Gastrocnemius medialis (tissue), 4 donors: ENCODE data around the gene CMTM2. TPM values are rescaled to one million over a fixed set of nuclear protein-coding genes. Genes with fewer than 3 reads are reported as not detected.

Experiments
- ATAC-seq, 2 donors: fragments of 150-250 bp; one replicate each; pipeline ENCODE4 v1.9.1; 2016
- DNase-seq, 2 donors: peaks; one replicate each; pipeline ENCODE4 v3.0.0-alpha.2; 2019
- H3K27ac ChIP-seq, 4 donors: fragments of 200-600 bp; sonication (generic); 1 replicate in 1 of 4; 2 replicates in 3 of 4; pipeline ENCODE4 v1.5.1; 2016 to 2018; ENCODE audit warnings: mild to moderate bottlenecking in 2 of 4, moderate library complexity in 1 of 4
- H3K27me3 ChIP-seq, 3 donors: fragments of 200-600 bp; sonication (generic) in 2 of 3; 1 replicate in 1 of 3; 2 replicates in 2 of 3; pipeline versions ENCODE4 v1.5.1 to v1.6.0; 2016 to 2019; ENCODE audit warnings: mild to moderate bottlenecking in 1 of 3, moderate library complexity in 1 of 3
- H3K36me3 ChIP-seq, 2 donors: fragments of 200-600 bp; sonication (generic) in 1 of 2; one replicate each; pipeline ENCODE4 v1.5.1; 2017 to 2018
- H3K4me1 ChIP-seq, 2 donors: fragments of 200-600 bp; sonication (generic) in 1 of 2; one replicate each; pipeline ENCODE4 v1.5.1; 2016 to 2017; ENCODE audit warnings: mild to moderate bottlenecking in 2 of 2
- H3K4me3 ChIP-seq, 4 donors: fragments of 200-600 bp; sonication (generic) in 3 of 4; 1 replicate in 1 of 4; 2 replicates in 3 of 4; pipeline ENCODE4 v1.5.1; 2016 to 2019; ENCODE audit warnings: mild to moderate bottlenecking in 2 of 4
- H3K9me3 ChIP-seq, 3 donors: fragments of 200-600 bp; sonication (generic) in 2 of 3; 1 replicate in 1 of 3; 2 replicates in 2 of 3; pipeline ENCODE4 v1.5.1; 2016 to 2019
- POLR2A ChIP-seq, 2 donors: fragments of 450-650 bp; IDR thresholded peaks; one replicate each; pipeline ENCODE4 v1.6.1; 2017; ENCODE audit warnings: antibody characterized with exemption in 2 of 2, mild to moderate bottlenecking in 2 of 2, moderate library complexity in 2 of 2
- in situ Hi-C, 4 donors: fragments of 200-750 bp; cut with MboI; loops; one replicate each; pipeline versions ENCODE4 v1.15.0 to v1.8.0; 2017; ENCODE audit warnings: low sequenced_read_pairs in 4 of 4
- intact Hi-C: fragments of 100-400 bp; cut with DNase I; formaldehyde crosslinking; loops from one replicate; pipeline ENCODE4 v1.15.1; 2023; ENCODE audit warnings: low total_unique reads
- total RNA-seq, 4 donors: library from RNA; depleted of rRNA; stranded (reverse); fragments of >200 nt; gene quantifications; one replicate each; pipeline versions ENCODE4 v1.1.0 to v1.2.3, GENCODE V29; 2016
- TF ChIP-seq, protein P1 (sequence below), 5 experiments: fragments of 450-650 bp in 3 of 5; fragments of 200-600 bp in 2 of 5; sonication (generic) in 2 of 5; IDR thresholded peaks in 4 of 5; conservative IDR thresholded peaks in 1 of 5; 1 replicate in 4 of 5; 2 replicates in 1 of 5; pipeline ENCODE4 v1.5.1; 2016 to 2019; ENCODE audit warnings: antibody characterized with exemption in 5 of 5, mild to moderate bottlenecking in 3 of 5, moderate library complexity in 3 of 5

The CMTM2 gene
- total RNA-seq, 4 donors from 2014 or later = not detected

DNA sequence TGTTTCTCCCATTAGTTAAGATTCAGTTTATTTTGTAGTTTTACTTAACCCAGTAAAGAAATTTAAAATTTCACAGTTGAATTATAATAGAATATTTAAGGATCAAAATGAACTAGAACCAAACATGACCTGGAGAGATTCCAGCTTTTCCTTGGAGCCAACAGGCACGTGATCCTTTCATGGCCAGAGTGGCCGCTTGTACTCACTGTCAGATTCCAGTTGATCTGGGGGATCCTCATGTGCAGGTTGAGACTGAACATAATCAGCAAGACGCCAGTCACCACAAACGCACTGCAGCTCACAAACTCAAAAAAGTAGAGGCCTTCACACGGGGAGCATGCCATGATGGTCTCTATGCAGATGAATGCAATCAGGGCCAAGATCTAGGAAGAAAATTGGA lies 56.9 kb downstream of the CMTM2 start:
- intact Hi-C loops (no loop called here), in situ Hi-C loops (no loop called here)
- H3K36me3 ChIP-seq = no peaks in the 10 kb centered on the region
- no peaks in the 10 kb centered on the region for H3K9me3 ChIP-seq
- ATAC-seq (no peak), DNase-seq (no peak)
- TF ChIP-seq, protein P1, sequence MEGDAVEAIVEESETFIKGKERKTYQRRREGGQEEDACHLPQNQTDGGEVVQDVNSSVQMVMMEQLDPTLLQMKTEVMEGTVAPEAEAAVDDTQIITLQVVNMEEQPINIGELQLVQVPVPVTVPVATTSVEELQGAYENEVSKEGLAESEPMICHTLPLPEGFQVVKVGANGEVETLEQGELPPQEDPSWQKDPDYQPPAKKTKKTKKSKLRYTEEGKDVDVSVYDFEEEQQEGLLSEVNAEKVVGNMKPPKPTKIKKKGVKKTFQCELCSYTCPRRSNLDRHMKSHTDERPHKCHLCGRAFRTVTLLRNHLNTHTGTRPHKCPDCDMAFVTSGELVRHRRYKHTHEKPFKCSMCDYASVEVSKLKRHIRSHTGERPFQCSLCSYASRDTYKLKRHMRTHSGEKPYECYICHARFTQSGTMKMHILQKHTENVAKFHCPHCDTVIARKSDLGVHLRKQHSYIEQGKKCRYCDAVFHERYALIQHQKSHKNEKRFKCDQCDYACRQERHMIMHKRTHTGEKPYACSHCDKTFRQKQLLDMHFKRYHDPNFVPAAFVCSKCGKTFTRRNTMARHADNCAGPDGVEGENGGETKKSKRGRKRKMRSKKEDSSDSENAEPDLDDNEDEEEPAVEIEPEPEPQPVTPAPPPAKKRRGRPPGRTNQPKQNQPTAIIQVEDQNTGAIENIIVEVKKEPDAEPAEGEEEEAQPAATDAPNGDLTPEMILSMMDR (IDR thresholded peaks at IDR 0.05 in 4 of 5, conservative IDR thresholded peaks at IDR 0.05 in 1 of 5) = no peak
- no peak for TF ChIP-seq POLR2A (IDR thresholded peaks at IDR 0.05)
- no peak overlapping the region for H3K27ac ChIP-seq
- H3K27me3 ChIP-seq = no peaks in the 10 kb centered on the region
- H3K4me1 ChIP-seq = no peaks in the 10 kb centered on the region
- H3K4me3 ChIP-seq = no peak overlapping the region

DNA sequence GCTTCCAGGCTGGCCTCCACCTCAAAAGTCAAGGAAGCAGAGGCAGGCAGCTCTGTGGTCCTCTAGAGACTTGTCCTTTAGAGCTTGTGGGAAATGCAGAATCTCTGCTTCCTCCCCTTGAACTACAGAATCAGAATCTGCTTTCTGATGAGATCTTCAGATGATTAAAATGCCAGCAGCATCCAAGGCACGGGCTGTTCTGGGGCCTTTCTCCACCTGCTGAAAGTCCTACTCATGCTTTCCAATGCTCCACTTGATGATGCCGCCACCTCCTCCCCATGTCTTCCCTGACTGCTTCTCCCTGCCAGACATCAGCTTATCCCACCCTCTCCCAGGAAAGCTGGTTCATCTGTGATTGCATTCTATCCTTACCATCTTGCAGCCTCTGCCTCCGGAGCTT lies 58.5 kb downstream of the CMTM2 start:
- no peak for ATAC-seq
- in situ Hi-C loops = no loop called here

More for the DNA sequence above, 58.5 kb downstream of the CMTM2 start:
- Histone ChIP-seq H3K9me3 (no peaks in the 10 kb centered on the region), H3K27ac (no peak overlapping the region), H3K4me3 (no peak overlapping the region), H3K4me1 (no peaks in the 10 kb centered on the region), H3K27me3 (no peaks in the 10 kb centered on the region), H3K36me3 (no peaks in the 10 kb centered on the region)
- intact Hi-C loops = no loop called here
- TF ChIP-seq POLR2A (IDR thresholded peaks at IDR 0.05) = no peak
- TF ChIP-seq, protein P1 (IDR thresholded peaks at IDR 0.05 in 4 of 5, conservative IDR thresholded peaks at IDR 0.05 in 1 of 5) = no peak
- no peak for DNase-seq

Other genes with a start within 250 kb of the CMTM2 start
- 10 to 100 TPM; 24.3 to 37.4 (median 31.7) TPM for gene CDH5, start 212.8 kb upstream of the CMTM2 start, total RNA-seq
- not detected for gene BEAN1, start 152.2 kb upstream of the CMTM2 start, total RNA-seq
- gene TK2, start 29.3 kb upstream of the CMTM2 start, total RNA-seq = 10 to 100 TPM; 10.6 to 22.7 (median 15.5) TPM
- 1 to 10 TPM; 5.8 to 8.5 (median 6.9) TPM for gene CKLF, start 26.9 kb upstream of the CMTM2 start, total RNA-seq
- under 1 TPM in 1 of 4 donors, not detected in 3; 0.31 TPM for gene CMTM1, start 13.0 kb upstream of the CMTM2 start, total RNA-seq
- gene CMTM3, start 25.2 kb downstream of the CMTM2 start, total RNA-seq = 10 to 100 TPM in 1 of 4 donors, 1 to 10 TPM in 3; 2.6 to 11.3 (median 5.1) TPM
- 10 to 100 TPM in 1 of 4 donors, 1 to 10 TPM in 3; 5.7 to 15.0 (median 7.2) TPM for gene CMTM4, start 117.3 kb downstream of the CMTM2 start, total RNA-seq
- gene DYNC1LI2, start 172.1 kb downstream of the CMTM2 start, total RNA-seq = 10 to 100 TPM; 57.4 to 80.3 (median 62.6) TPM
- gene TERB1, start 222.1 kb downstream of the CMTM2 start, total RNA-seq = not detected